Stimulated activated CD4-positive, alpha-beta T cell treated with anti-CD3 and anti-CD28 coated beads, TNF-alpha, amount 100 ng/mL, for 4 hours (primary cell): ENCODE measurements around the gene EXOC4.

Experiments used
- DNase-seq, 3 experiments: peaks; one replicate each; pipeline ENCODE4 v3.0.0-alpha.2; 2020; ENCODE audit warnings: low read depth in 3 of 3

Gene EXOC4

GRCh38 chr7:133428876-133429275, 176.0 kb downstream of the EXOC4 start:
- DNase-seq = no peak

DNA sequence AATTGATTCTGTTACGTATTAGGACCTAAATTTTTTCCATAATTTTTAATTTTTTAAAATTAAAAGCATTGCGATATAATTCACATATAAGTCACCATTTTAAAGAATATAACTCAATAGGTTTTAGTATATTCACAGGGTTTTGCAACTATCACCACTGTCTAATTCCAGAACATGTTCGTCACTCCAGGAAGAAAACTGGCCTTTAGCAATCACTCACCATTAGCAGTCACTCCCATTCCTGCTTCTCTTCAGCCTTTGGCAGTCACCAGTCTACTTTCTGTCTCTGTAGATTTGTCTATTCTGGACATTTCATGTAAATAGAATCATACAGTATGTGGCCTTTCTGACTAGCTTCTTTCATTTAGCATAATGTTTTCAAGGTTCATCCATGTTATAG, 176.5 kb downstream of the EXOC4 start:
- no peak for DNase-seq

- no peak for DNase-seq
Observed at GRCh38 chr7:133431134-133431724, 178.4 kb downstream of the EXOC4 start.

GRCh38 chr7:133433165-133433812, 180.4 kb downstream of the EXOC4 start:
- no peak for DNase-seq

GRCh38 chr7:133434246-133434865, 181.5 kb downstream of the EXOC4 start:
- no peak for DNase-seq

DNA sequence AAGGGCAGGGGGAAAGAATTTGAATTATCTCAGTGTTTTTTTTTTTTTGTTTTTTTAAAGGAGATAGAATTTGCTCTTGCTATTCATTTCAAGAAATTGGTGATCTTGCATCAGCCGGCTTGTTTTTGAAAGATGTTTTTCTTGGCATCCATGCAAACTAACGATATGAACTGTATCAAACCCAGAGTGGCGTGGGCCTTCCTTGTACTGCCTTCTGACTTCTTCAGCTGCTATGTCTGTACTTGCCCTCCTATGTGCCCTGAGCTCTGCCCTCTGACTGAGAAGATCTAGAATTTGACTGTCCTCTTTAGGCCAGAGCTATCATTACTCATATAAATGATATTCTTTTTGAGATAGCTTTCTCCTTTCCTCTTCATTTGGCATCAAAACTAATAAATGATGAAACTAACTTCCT, 183.1 kb downstream of the EXOC4 start:
- DNase-seq = no peak

DNA sequence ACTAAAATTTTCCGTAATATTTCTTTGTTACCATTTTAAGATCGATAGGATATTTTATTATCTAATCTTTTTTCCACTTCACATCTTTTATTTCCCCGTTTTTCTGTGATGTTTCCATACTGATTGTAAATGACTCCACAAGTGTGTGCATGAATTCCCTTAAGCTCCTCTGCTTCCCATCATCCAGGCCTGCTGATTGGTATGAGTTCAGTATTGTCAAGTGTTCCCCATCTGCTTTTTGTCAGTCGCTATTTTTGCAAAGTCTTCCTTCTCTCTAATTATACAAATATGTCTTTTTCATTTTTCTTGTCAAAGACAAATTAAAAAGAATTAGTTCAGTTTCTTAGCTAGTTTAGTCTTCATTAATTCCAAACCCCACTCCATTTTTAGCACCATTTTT, 184.7 kb downstream of the EXOC4 start:
- DNase-seq = no peak

DNA sequence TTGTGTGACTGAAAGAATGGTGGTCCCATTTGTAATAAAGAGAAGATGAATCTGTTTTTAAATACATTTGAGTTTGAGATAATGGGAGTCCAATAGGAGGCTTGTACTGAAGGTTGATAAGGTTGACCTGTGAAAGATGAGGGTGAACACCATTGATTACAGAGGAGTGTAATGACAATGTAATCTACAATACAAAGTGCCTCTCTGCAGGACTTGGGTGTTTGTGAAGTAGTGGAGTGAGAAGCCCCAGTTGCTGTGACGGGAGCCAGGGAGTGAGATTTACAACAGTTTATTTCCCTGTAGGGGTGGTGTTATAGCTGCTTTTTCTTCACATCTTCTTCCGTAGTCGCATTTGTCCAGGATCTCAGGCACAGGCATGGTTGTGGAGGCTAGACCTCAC, 189.9 kb downstream of the EXOC4 start:
- no peak for DNase-seq

- DNase-seq = no peak
Observed at GRCh38 chr7:133445617-133446016, 192.7 kb downstream of the EXOC4 start.

DNA sequence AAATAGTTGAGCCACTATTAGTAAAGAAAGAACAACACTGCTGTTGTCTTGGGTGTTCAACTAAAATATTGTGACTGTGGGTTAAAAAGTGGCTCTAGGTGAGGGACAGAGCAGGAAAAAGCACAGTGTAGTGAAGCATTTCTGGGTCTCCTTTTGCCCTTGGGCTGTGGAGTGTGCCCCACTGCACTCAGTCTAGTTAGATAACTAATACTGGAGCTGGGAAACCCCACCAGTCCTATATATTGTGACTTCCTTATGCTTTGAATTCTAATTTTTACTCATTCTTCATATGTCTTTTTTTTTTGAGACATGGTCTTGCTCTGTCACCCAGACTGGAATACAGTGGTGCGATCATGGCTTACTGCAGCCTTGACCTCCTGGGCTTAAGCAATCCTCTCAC, 195.1 kb downstream of the EXOC4 start:
- no peak for DNase-seq

DNA sequence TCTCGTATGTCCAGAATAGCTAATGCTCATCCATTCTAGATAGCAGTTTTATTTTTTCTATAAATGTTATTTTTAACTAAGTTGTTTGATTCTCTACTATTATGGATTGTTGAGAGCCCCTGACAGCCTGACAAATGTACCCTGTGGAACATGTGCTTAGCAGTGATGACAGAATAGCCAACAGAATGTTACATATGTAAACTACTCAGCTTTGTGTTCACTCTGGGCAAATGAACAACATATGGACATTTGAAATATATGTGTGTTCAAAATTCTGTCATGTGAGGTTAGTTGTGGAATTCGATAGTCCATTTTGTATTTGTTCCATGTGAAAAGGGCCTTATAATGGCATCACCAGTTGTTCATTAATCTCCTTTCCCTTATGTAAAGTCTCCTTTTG, 199.7 kb downstream of the EXOC4 start:
- DNase-seq = no peak

GRCh38 chr7:133458688-133459087, 205.8 kb downstream of the EXOC4 start:
- no peak for DNase-seq

GRCh38 chr7:133461421-133461820, 208.5 kb downstream of the EXOC4 start:
- DNase-seq = no peak

- DNase-seq = no peak
Observed at GRCh38 chr7:133475655-133476054, 222.8 kb downstream of the EXOC4 start.

GRCh38 chr7:133477791-133478190, 224.9 kb downstream of the EXOC4 start:
- no peak for DNase-seq

DNA sequence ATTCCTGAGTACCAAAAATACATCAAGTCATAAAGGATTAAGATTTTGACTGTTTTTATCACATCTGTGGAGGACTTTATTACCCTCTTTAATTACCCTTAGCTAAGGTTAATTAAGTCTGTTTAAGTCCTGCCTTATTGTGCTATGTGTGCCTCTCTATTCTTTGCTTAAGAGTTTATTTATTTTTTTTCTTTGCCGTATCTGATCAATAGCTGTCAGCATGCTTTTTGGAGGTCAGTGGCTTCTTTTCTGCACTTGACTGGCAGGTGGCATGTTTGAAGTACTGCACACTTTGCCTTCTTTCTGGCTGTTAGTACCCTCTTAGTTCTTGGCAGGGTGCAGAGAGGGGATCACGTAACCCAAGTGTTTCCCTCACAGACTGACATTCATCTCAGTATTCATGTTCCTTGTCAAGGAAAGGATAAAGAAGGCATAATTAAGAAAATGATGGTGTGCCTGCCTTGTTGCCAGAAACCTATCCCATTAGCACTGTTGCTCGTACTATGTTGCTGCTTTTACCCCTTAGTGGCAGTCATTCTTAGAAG, 225.8 kb downstream of the EXOC4 start:
- DNase-seq = no peak

- no peak for DNase-seq
Observed at GRCh38 chr7:133479456-133480065, 226.7 kb downstream of the EXOC4 start.

DNA sequence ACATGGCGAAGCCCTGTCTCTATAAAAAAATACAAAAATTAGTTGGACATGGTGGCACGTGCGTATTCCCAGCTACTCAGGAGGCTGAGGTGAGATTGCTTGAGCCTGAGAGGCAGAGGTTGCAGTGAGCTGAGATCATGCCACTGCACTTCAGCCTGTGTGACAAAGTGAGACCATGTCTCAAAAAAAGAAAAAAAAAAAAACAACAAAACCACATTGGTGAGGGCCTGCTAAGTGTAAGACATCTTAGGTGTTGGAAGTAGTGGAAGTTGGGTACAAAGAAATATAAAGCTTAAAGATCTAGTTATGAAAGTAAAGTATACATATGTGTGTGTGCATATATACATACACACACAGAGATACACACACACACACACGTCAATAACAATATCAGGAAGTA, 228.0 kb downstream of the EXOC4 start:
- DNase-seq = no peak

DNA sequence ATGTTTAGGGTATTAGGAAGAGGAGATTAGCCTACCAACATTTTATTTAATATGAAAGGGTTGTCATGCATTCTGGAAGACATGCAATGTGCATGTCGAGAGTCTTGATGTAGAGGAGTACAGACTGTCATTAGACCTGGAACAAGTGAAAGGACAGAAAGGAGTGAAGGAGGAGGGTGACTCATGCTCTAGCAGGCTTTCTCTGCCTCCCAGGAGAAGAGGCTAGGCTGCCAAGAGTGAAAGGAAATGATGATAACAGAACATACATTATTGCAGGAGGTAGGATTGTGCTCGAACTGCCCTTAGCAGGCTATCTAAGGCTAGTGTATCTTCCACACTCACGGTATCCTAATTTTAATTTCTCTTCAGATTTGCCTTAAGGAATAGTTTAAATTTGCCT, 228.8 kb downstream of the EXOC4 start:
- DNase-seq = no peak

DNA sequence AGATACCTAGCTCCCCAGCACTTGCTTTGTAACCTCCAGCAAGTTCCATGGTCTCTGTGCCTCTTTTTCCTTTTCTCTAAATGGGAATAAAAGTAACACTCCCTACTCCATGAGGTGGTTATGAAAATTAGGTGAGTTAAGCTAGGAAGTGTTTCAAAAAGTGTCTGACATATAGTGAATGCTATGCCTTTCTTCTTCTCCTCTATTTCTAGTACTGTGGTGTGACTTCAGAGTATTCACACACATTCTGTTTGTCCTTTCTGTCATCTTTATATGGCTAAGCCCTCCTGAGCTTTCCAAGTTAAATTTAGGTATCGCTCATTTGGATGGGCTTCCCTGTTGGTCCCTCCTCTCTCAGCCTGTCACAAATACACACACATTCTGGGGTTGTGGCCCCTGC, 229.7 kb downstream of the EXOC4 start:
- no peak for DNase-seq

- no peak for DNase-seq
Observed at GRCh38 chr7:133484086-133484485, 231.2 kb downstream of the EXOC4 start.

- DNase-seq = no peak
Observed at GRCh38 chr7:133489906-133490305, 237.0 kb downstream of the EXOC4 start.

- DNase-seq = no peak
Observed at GRCh38 chr7:133491201-133491691, 238.4 kb downstream of the EXOC4 start.
